Body of pancreas (tissue), 4 donors: ENCODE results near the gene HLA-DMB.

Experiments
- POLR2A ChIP-seq, 3 donors: fragments of 450-650 bp; IDR thresholded peaks; one replicate each; pipeline ENCODE4 v1.6.1; 2016; ENCODE audit warnings: antibody characterized with exemption in 3 of 3, mild to moderate bottlenecking in 2 of 3
- TF ChIP-seq, protein P1 (sequence below), 7 experiments: fragments of 450-650 bp in 4 of 7; fragments of 200-600 bp in 3 of 7; sonication (generic) in 3 of 7; IDR thresholded peaks; one replicate each; pipeline ENCODE4 v1.5.1; 2016 to 2019; ENCODE audit warnings: antibody characterized with exemption in 7 of 7

DNA sequence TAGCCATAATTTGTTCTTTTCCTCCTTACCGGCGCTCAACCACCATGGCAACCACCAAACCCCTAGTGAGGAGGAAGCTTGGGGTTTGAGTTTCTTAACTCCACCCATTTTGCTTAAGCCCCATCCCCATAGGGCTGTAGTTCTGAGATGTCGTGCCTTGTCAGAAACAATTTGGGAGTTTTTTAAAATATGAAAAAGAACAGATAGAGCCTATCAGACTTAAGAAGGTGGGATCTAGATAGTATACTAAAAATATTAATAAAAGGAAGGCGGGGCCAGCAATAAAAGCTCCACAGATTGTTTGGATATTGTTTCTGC lies 33.1 kb upstream of the HLA-DMB start:
- TF ChIP-seq, protein P1, sequence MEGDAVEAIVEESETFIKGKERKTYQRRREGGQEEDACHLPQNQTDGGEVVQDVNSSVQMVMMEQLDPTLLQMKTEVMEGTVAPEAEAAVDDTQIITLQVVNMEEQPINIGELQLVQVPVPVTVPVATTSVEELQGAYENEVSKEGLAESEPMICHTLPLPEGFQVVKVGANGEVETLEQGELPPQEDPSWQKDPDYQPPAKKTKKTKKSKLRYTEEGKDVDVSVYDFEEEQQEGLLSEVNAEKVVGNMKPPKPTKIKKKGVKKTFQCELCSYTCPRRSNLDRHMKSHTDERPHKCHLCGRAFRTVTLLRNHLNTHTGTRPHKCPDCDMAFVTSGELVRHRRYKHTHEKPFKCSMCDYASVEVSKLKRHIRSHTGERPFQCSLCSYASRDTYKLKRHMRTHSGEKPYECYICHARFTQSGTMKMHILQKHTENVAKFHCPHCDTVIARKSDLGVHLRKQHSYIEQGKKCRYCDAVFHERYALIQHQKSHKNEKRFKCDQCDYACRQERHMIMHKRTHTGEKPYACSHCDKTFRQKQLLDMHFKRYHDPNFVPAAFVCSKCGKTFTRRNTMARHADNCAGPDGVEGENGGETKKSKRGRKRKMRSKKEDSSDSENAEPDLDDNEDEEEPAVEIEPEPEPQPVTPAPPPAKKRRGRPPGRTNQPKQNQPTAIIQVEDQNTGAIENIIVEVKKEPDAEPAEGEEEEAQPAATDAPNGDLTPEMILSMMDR (IDR thresholded peaks at IDR 0.05) = no peak
- peak in 1 of 3 donors; percentile 18 for TF ChIP-seq POLR2A (IDR thresholded peaks at IDR 0.05)
